DND-41 (cell line): ENCODE data around the gene SYT6.

Source experiments
- ATAC-seq: fragments of 200-7000 bp; cut with Tn5 transposase; 3 replicates; pipeline ENCODE4 v1.9.1; 2021; ENCODE audit warnings: low read depth; ENCODE audit not compliant: insufficient read depth
- DNase-seq: peaks from one replicate; pipeline ENCODE4 v3.0.0-alpha.2; 2020
- H2AFZ ChIP-seq: 2 replicates; pipeline ENCODE4 v1.6.0; 2012; ENCODE audit warnings: low read depth, low read length
- H3K27ac ChIP-seq: 2 replicates; pipeline ENCODE4 v1.5.1; 2012; ENCODE audit warnings: low read length, inconsistent platforms
- H3K27me3 ChIP-seq: fragments of 200-600 bp; sonication (generic); 2 replicates; pipeline ENCODE4 v1.6.0; 2012; ENCODE audit warnings: low read length, mild to moderate bottlenecking, inconsistent platforms; ENCODE audit not compliant: insufficient read depth, poor library complexity
- H3K36me3 ChIP-seq: 2 replicates; pipeline ENCODE4 v1.5.1; 2012; ENCODE audit warnings: low read length, inconsistent platforms; ENCODE audit not compliant: insufficient read depth
- H3K4me1 ChIP-seq: 2 replicates; pipeline ENCODE4 v1.5.1; 2012; ENCODE audit warnings: mild to moderate bottlenecking, low read length; ENCODE audit not compliant: insufficient read depth
- H3K4me2 ChIP-seq: 2 replicates; pipeline ENCODE4 v1.6.0; 2012; ENCODE audit warnings: mild to moderate bottlenecking, moderate library complexity, low read length, inconsistent platforms; ENCODE audit not compliant: insufficient read depth
- H3K4me3 ChIP-seq, 2 experiments: fragments of 200-600 bp in 1 of 2; shearing (Covaris generic) in 1 of 2; 2 replicates each; pipeline ENCODE4 v1.5.1; 2012 to 2016; ENCODE audit warnings: inconsistent platforms in 2 of 2, low read length in 2 of 2, mild to moderate bottlenecking in 2 of 2, low read depth in 1 of 2, moderate library complexity in 1 of 2
- H3K79me2 ChIP-seq: 2 replicates; pipeline ENCODE4 v1.6.0; 2012; ENCODE audit warnings: low read length, inconsistent platforms; ENCODE audit not compliant: insufficient read depth
- H3K9ac ChIP-seq: 2 replicates; pipeline ENCODE4 v1.6.0; 2012; ENCODE audit warnings: low read depth, mild to moderate bottlenecking, inconsistent platforms, low read length, moderate library complexity
- H3K9me3 ChIP-seq: 2 replicates; pipeline ENCODE4 v1.5.1; 2012; ENCODE audit warnings: low read length, moderate library complexity, mild to moderate bottlenecking, inconsistent platforms; ENCODE audit not compliant: insufficient read depth, severe bottlenecking
- H4K20me1 ChIP-seq: 2 replicates; pipeline ENCODE4 v1.6.0; 2012; ENCODE audit warnings: low read length; ENCODE audit not compliant: insufficient read depth
- CTCF ChIP-seq: IDR thresholded peaks from 2 replicates; pipeline ENCODE4 v1.5.1; 2012; ENCODE audit warnings: borderline replicate concordance, low read length, moderate library complexity, mild to moderate bottlenecking; ENCODE audit not compliant: poor library complexity, severe bottlenecking; ENCODE audit errors: extremely low read depth
- EZH2 ChIP-seq: IDR thresholded peaks from 3 replicates; pipeline ENCODE4 v1.6.1; 2012; ENCODE audit warnings: borderline replicate concordance, low read depth, mild to moderate bottlenecking, moderate library complexity, low read length, inconsistent platforms; ENCODE audit not compliant: severe bottlenecking

The SYT6 gene

GRCh38 chr1:114130846-114131525 lies 22.7 kb downstream of the SYT6 start:
- H3K4me3 ChIP-seq, result no peak overlapping the region
- ATAC-seq (no peak), DNase-seq (no peak)
- H3K4me2 ChIP-seq, result no peak overlapping the region
- no peak overlapping the region for H2AFZ ChIP-seq
- no peaks in the 10 kb centered on the region for H3K79me2 ChIP-seq
- no peaks in the 10 kb centered on the region for H3K9me3 ChIP-seq
- no peaks in the 10 kb centered on the region for H3K36me3 ChIP-seq
- no peaks in the 10 kb centered on the region for H3K4me1 ChIP-seq
- no peaks in the 10 kb centered on the region for H3K27me3 ChIP-seq
- TF ChIP-seq CTCF (no peak), EZH2 (no peak)
- no peak overlapping the region for H3K9ac ChIP-seq
- no peak overlapping the region for H3K27ac ChIP-seq
- H4K20me1 ChIP-seq, result no peaks in the 10 kb centered on the region

- H3K27me3 ChIP-seq, result no peaks in the 10 kb centered on the region
- TF ChIP-seq EZH2 (no peak), CTCF (no peak)
- no peaks in the 10 kb centered on the region for H4K20me1 ChIP-seq
- no peaks in the 10 kb centered on the region for H3K36me3 ChIP-seq
- H3K4me2 ChIP-seq, result no peak overlapping the region
- no peak overlapping the region for H3K4me3 ChIP-seq
- no peaks in the 10 kb centered on the region for H3K9me3 ChIP-seq
- ATAC-seq (no peak), DNase-seq (no peak)
- H3K27ac ChIP-seq, result no peak overlapping the region
- no peaks in the 10 kb centered on the region for H3K79me2 ChIP-seq
- H2AFZ ChIP-seq, result no peak overlapping the region
- H3K9ac ChIP-seq, result no peak overlapping the region
- H3K4me1 ChIP-seq, result no peaks in the 10 kb centered on the region
Measured at GRCh38 chr1:114130213-114130612, 23.5 kb downstream of the SYT6 start.

GRCh38 chr1:114128293-114128692 lies 25.4 kb downstream of the SYT6 start:
- Histone ChIP-seq H3K27me3 (no peaks in the 10 kb centered on the region), H3K9ac (no peak overlapping the region), H3K36me3 (no peaks in the 10 kb centered on the region), H3K27ac (no peak overlapping the region), H3K4me2 (no peak overlapping the region), H3K4me1 (no peaks in the 10 kb centered on the region), H3K9me3 (no peaks in the 10 kb centered on the region), H3K79me2 (no peaks in the 10 kb centered on the region), H4K20me1 (no peaks in the 10 kb centered on the region), H3K4me3 (no peak overlapping the region), H2AFZ (no peak overlapping the region)
- TF ChIP-seq EZH2 (no peak), CTCF (no peak)
- ATAC-seq (no peak), DNase-seq (no peak)
